Measurements from ENCODE around the gene FYTTD1.
"Not testable (repeated sequence)": the region's sequence is repeated elsewhere in the genome, so short reads cannot be mapped to it uniquely, and the experiment has no call there.

The FYTTD1 gene

GRCh38 chr3:197749601-197750395, at the start of gene FYTTD1:
TSS of gene FYTTD1 (plus strand) at chr3:197749883. CDS start at chr3:197749972, 89 bp downstream.
- DNase-seq = peak; percentile 96

GRCh38 chr3:197700095-197700494, 49.6 kb upstream of the FYTTD1 start:
- DNase-seq = no peak

- DNase-seq = no peak
Observed at GRCh38 chr3:197701841-197702240, 47.8 kb upstream of the FYTTD1 start.

- DNase-seq = no peak
Observed at GRCh38 chr3:197706658-197707057, 43.0 kb upstream of the FYTTD1 start.

GRCh38 chr3:197709135-197709534, 40.5 kb upstream of the FYTTD1 start:
- DNase-seq = no peak

GRCh38 chr3:197710965-197711364, 38.7 kb upstream of the FYTTD1 start:
- DNase-seq = not testable (repeated sequence)

GRCh38 chr3:197711973-197712707, 37.5 kb upstream of the FYTTD1 start:
- peak; percentile 94 for DNase-seq

- DNase-seq = no peak
Observed at GRCh38 chr3:197713477-197713822, 36.2 kb upstream of the FYTTD1 start.

GRCh38 chr3:197714251-197714650, 35.4 kb upstream of the FYTTD1 start:
- no peak for DNase-seq

- DNase-seq = no peak
Observed at GRCh38 chr3:197718891-197719290, 30.8 kb upstream of the FYTTD1 start.

GRCh38 chr3:197720694-197721093, 29.0 kb upstream of the FYTTD1 start:
- no peak for DNase-seq

GRCh38 chr3:197722734-197723133, 26.9 kb upstream of the FYTTD1 start:
- DNase-seq = no peak

- not testable (repeated sequence) for DNase-seq
Observed at GRCh38 chr3:197727878-197728277, 21.8 kb upstream of the FYTTD1 start.

- no peak for DNase-seq
Observed at GRCh38 chr3:197728487-197728886, 21.2 kb upstream of the FYTTD1 start.

- DNase-seq = no peak
Observed at GRCh38 chr3:197730200-197730599, 19.5 kb upstream of the FYTTD1 start.

GRCh38 chr3:197730770-197731169, 18.9 kb upstream of the FYTTD1 start:
- not testable (repeated sequence) for DNase-seq

GRCh38 chr3:197731483-197731882, 18.2 kb upstream of the FYTTD1 start:
- DNase-seq = not testable (repeated sequence)

GRCh38 chr3:197733042-197733441, 16.6 kb upstream of the FYTTD1 start:
- no peak for DNase-seq

- no peak for DNase-seq
Observed at GRCh38 chr3:197734667-197735318, 14.9 kb upstream of the FYTTD1 start.

- peak; percentile 82 for DNase-seq
Observed at GRCh38 chr3:197736010-197736490, 13.6 kb upstream of the FYTTD1 start.

GRCh38 chr3:197736491-197737318, 13.0 kb upstream of the FYTTD1 start, which contains the start of gene RUBCN:
TSS of gene RUBCN (minus strand) at chr3:197736904. CDS start at chr3:197736719, 185 bp downstream.
- peak; percentile 98 for DNase-seq

GRCh38 chr3:197737319-197737649, 12.4 kb upstream of the FYTTD1 start:
- DNase-seq = no peak
